Activated CD4-positive, alpha-beta T cell treated with anti-CD3 and anti-CD28 coated beads, Interleukin-2, amount 10 ng/mL, durations not matched to agents 7 days and 5 days (primary cell): Measurements from ENCODE around the gene PLA2G4F. TPM values are rescaled to one million over a fixed set of nuclear protein-coding genes. Genes with fewer than 3 reads are reported as not detected.

Experiments
- CTCF ChIA-PET: fragments of 350-600 bp; sonication (Branson Sonifier 250); formaldehyde crosslinking; loops from one replicate; lab custom pipeline; 2021; ENCODE audit warnings: antibody characterized with exemption; lab: Charles Lee
- POLR2A ChIA-PET: fragments of 350-600 bp; sonication (Branson Sonifier 250); formaldehyde crosslinking; loops from one replicate; lab custom pipeline; 2021; ENCODE audit warnings: antibody characterized with exemption; lab: Charles Lee
- DNase-seq: peaks from one replicate; pipeline ENCODE4 v3.0.0-alpha.2; 2020
- H3K27ac Mint-ChIP-seq: one replicate; pipeline ENCODE4 v1.8.0; 2021; ENCODE audit warnings: mild to moderate bottlenecking, moderate library complexity, mixed read lengths
- H3K27me3 Mint-ChIP-seq: one replicate; pipeline ENCODE4 v1.8.0; 2021; ENCODE audit warnings: mixed read lengths
- H3K36me3 Mint-ChIP-seq: one replicate; pipeline ENCODE4 v1.8.0; 2021; ENCODE audit warnings: low read depth, mixed read lengths
- H3K4me1 Mint-ChIP-seq: one replicate; pipeline ENCODE4 v1.8.0; 2021; ENCODE audit warnings: mixed read lengths
- H3K4me3 Mint-ChIP-seq: one replicate; pipeline ENCODE4 v1.8.0; 2021; ENCODE audit warnings: mild to moderate bottlenecking, moderate library complexity, mixed read lengths
- H3K9me3 Mint-ChIP-seq: one replicate; pipeline ENCODE4 v1.8.0; 2021; ENCODE audit warnings: mixed read lengths
- total RNA-seq, 2 experiments: library from RNA; stranded (reverse); gene quantifications; one replicate each; pipeline ENCODE4 v1.2.3, GENCODE V29; 2021

Gene PLA2G4F, protein sequence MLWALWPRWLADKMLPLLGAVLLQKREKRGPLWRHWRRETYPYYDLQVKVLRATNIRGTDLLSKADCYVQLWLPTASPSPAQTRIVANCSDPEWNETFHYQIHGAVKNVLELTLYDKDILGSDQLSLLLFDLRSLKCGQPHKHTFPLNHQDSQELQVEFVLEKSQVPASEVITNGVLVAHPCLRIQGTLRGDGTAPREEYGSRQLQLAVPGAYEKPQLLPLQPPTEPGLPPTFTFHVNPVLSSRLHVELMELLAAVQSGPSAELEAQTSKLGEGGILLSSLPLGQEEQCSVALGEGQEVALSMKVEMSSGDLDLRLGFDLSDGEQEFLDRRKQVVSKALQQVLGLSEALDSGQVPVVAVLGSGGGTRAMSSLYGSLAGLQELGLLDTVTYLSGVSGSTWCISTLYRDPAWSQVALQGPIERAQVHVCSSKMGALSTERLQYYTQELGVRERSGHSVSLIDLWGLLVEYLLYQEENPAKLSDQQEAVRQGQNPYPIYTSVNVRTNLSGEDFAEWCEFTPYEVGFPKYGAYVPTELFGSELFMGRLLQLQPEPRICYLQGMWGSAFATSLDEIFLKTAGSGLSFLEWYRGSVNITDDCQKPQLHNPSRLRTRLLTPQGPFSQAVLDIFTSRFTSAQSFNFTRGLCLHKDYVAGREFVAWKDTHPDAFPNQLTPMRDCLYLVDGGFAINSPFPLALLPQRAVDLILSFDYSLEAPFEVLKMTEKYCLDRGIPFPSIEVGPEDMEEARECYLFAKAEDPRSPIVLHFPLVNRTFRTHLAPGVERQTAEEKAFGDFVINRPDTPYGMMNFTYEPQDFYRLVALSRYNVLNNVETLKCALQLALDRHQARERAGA
- total RNA-seq, result not detected

- CTCF ChIA-PET, result interaction anchor here (0.6 to 1.0 kb wide), 2 partner anchors 14 to 550 kb away, joined by 4 read pairs; no protein-coding TSS in a partner anchor
- no peaks in the 10 kb centered on the region for H3K27me3 Mint-ChIP-seq
- no peak within 1 kb of the TSS for H3K4me3 Mint-ChIP-seq
- H3K36me3 Mint-ChIP-seq, result peaks cover 14% of the 10 kb centered on the region
- DNase-seq, result no peak
- H3K9me3 Mint-ChIP-seq, result no peaks in the 10 kb centered on the region
- H3K4me1 Mint-ChIP-seq, result no peaks in the 10 kb centered on the region
- H3K27ac Mint-ChIP-seq, result no peak within 1 kb of the TSS
- POLR2A ChIA-PET, result interaction anchor here (1.2 kb wide), 1 partner anchor 25 kb away, joined by 3 read pairs; no protein-coding TSS in a partner anchor
Observed at GRCh38 chr15:42156243-42156922, at the start of gene PLA2G4F. TSS of gene PLA2G4F (minus strand) at chr15:42156636. CDS start at chr15:42156549, 87 bp downstream.

DNA sequence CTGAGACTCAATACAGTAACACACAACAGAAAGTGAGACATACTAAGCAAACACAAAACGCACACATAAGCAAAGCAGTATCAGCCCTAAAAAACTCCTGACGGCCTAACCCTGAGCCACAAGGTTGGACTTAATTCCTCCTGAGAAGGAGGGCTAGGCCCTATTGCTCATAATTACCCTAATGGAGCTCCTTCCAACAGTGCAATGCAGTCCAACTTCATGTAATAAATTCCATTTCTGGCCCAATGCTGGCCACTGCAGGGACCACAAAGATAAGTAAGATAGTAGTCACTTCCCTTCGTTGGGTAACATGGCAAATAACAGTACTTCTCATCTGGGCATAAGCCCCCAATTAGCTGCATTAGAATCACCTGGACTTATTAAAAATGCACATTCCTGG, 47.5 kb upstream of the PLA2G4F start:
- DNase-seq, result no peak
- Mint-ChIP-seq H3K36me3 (peaks cover 23% of the 10 kb centered on the region), H3K4me3 (no peak overlapping the region), H3K27ac (no peak overlapping the region), H3K9me3 (no peaks in the 10 kb centered on the region), H3K27me3 (no peaks in the 10 kb centered on the region), H3K4me1 (peaks cover 40% of the 10 kb centered on the region)
- ChIA-PET CTCF (no interaction called here), POLR2A (no interaction called here)

- no peak for DNase-seq
- Mint-ChIP-seq H3K27ac (no peak overlapping the region), H3K4me1 (peaks cover 35% of the 10 kb centered on the region), H3K27me3 (no peaks in the 10 kb centered on the region), H3K4me3 (no peak overlapping the region), H3K9me3 (no peaks in the 10 kb centered on the region), H3K36me3 (peaks cover 25% of the 10 kb centered on the region)
- POLR2A ChIA-PET, result no interaction called here
- CTCF ChIA-PET, result interaction anchor here (0.5 to 0.7 kb wide), 2 partner anchors 199 to 210 kb away, joined by 3 read pairs; no protein-coding TSS in a partner anchor
Observed at GRCh38 chr15:42202653-42203052, 46.2 kb upstream of the PLA2G4F start.

DNA sequence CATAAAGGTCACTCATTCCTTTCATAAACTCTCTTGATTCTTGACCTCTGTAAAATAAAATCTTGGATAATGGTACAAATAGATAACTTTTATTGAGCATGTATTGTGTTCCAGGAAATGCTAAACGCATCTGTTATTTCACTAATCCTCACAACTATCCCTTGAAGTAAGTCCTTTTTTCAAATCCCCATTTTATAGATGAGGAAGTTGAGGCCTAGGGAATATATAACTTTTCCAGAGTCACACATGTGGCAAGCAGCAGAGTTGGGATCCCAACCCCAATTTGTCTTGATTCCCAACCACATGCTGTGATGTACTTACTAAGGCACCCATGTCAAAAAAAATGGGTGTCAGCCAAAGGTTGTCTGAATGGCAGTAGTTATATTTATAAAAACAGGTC, 45.4 kb upstream of the PLA2G4F start:
- Mint-ChIP-seq H3K27me3 (no peaks in the 10 kb centered on the region), H3K9me3 (no peaks in the 10 kb centered on the region), H3K4me3 (no peak overlapping the region), H3K27ac (no peak overlapping the region), H3K4me1 (peaks cover 26% of the 10 kb centered on the region), H3K36me3 (peaks cover 30% of the 10 kb centered on the region)
- CTCF ChIA-PET, result no interaction called here
- POLR2A ChIA-PET, result no interaction called here
- no peak for DNase-seq

- Mint-ChIP-seq H3K4me1 (peaks cover 11% of the 10 kb centered on the region), H3K4me3 (no peak overlapping the region), H3K9me3 (peaks cover 3% of the 10 kb centered on the region), H3K27ac (no peak overlapping the region), H3K36me3 (peaks cover 48% of the 10 kb centered on the region), H3K27me3 (no peaks in the 10 kb centered on the region)
- no peak for DNase-seq
- ChIA-PET POLR2A (no interaction called here), CTCF (interaction anchor here (1.4 kb wide), 1 partner anchor 10 kb away, joined by 4 read pairs; no protein-coding TSS in a partner anchor)
Observed at GRCh38 chr15:42199126-42199525, 42.7 kb upstream of the PLA2G4F start.

- CTCF ChIA-PET, result interaction anchor here (0.7 to 1.4 kb wide), 2 partner anchors 9 to 10 kb away, joined by 3 to 4 read pairs; no protein-coding TSS in a partner anchor
- DNase-seq, result no peak
- Mint-ChIP-seq H3K36me3 (peaks cover 51% of the 10 kb centered on the region), H3K27ac (no peak overlapping the region), H3K9me3 (peaks cover 3% of the 10 kb centered on the region), H3K4me1 (peaks cover 13% of the 10 kb centered on the region), H3K4me3 (no peak overlapping the region), H3K27me3 (no peaks in the 10 kb centered on the region)
- POLR2A ChIA-PET, result no interaction called here
Observed at GRCh38 chr15:42198516-42198915, 42.1 kb upstream of the PLA2G4F start.

- DNase-seq, result no peak
- Mint-ChIP-seq H3K4me3 (no peak overlapping the region), H3K27ac (no peak overlapping the region), H3K9me3 (peaks cover 3% of the 10 kb centered on the region), H3K4me1 (peaks cover 33% of the 10 kb centered on the region), H3K36me3 (peaks cover 58% of the 10 kb centered on the region), H3K27me3 (no peaks in the 10 kb centered on the region)
- POLR2A ChIA-PET, result no interaction called here
- CTCF ChIA-PET, result no interaction called here
Observed at GRCh38 chr15:42194513-42194912, 38.1 kb upstream of the PLA2G4F start.

DNA sequence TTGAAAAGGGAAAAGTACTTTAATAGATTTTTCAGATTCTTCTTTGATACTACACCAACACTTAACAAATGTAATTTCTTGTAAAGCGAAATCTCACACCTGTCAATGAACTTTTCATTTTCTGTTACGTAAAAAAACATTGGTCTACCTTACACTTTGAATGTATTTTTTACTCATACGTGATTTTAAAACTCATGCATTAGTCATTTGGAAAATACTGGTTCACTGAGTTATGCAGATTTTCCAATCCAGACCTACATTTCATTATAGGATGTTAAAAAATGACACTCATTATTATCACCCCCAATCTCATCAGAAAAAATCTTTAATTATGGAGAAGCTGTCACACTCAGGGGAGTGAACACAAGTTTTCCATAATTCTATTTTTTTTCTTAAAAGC, 36.9 kb upstream of the PLA2G4F start:
- ChIA-PET CTCF (no interaction called here), POLR2A (no interaction called here)
- DNase-seq, result no peak
- H3K27me3 Mint-ChIP-seq, result no peaks in the 10 kb centered on the region
- H3K9me3 Mint-ChIP-seq, result peaks cover 3% of the 10 kb centered on the region
- H3K4me3 Mint-ChIP-seq, result no peak overlapping the region
- H3K36me3 Mint-ChIP-seq, result peaks cover 63% of the 10 kb centered on the region
- no peak overlapping the region for H3K27ac Mint-ChIP-seq
- peaks cover 33% of the 10 kb centered on the region for H3K4me1 Mint-ChIP-seq

GRCh38 chr15:42191610-42192346, 35.3 kb upstream of the PLA2G4F start:
- CTCF ChIA-PET, result interaction anchor here (0.8 to 1.0 kb wide), 2 partner anchors 9 to 18 kb away, joined by 3 read pairs; no protein-coding TSS in a partner anchor
- no peak for DNase-seq
- Mint-ChIP-seq H3K36me3 (peaks cover 64% of the 10 kb centered on the region), H3K9me3 (peaks cover 3% of the 10 kb centered on the region), H3K27ac (peak overlapping the region; percentile 15), H3K4me3 (no peak overlapping the region), H3K27me3 (no peaks in the 10 kb centered on the region), H3K4me1 (peaks cover 33% of the 10 kb centered on the region)
- POLR2A ChIA-PET, result no interaction called here

DNA sequence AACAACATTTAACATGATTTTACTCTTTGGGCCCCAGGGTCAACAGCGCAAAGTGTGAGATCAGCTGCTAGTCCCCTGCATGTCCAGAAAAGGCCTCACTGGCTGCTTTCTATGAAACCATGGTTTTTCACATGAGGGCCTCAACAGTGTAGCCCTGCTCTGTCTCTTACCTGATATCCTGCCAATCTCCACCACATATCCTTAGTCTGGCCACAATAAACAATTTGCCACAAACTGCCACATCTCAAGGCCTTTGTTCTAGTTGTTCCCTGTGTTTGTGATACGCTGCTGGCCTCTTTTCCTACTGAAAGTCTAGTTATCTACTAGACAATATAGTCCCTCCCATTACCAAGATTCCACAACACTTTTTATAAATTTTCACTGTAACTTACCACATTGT, 33.9 kb upstream of the PLA2G4F start:
- Mint-ChIP-seq H3K36me3 (peaks cover 61% of the 10 kb centered on the region), H3K27me3 (no peaks in the 10 kb centered on the region), H3K27ac (peak overlapping the region; percentile 43), H3K9me3 (no peaks in the 10 kb centered on the region), H3K4me1 (peaks cover 33% of the 10 kb centered on the region), H3K4me3 (no peak overlapping the region)
- ChIA-PET CTCF (no interaction called here), POLR2A (no interaction called here)
- DNase-seq, result no peak

DNA sequence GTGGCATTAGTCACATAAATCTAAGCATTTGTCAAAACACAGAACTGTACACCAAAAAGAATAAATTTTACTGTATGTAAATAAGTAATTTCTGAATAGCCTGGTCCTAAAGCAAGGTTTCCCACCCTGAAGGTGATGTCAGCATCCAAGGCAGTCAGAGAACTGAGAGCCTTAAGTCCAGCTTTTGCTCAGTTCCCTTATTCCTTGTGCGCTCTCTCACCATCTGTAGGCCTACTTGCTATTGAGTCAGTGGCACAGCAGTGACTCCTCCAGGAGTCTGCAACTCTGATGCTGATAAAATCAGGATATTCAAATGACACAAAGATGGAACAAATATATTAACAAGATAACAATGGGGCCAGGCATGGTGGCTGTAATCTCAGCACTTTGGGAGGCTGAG, 29.4 kb upstream of the PLA2G4F start:
- H3K9me3 Mint-ChIP-seq, result no peaks in the 10 kb centered on the region
- H3K4me3 Mint-ChIP-seq, result no peak overlapping the region
- POLR2A ChIA-PET, result interaction anchor here (0.6 kb wide), 1 partner anchor 8 kb away, joined by 4 read pairs; no protein-coding TSS in a partner anchor
- no peak for DNase-seq
- peaks cover 62% of the 10 kb centered on the region for H3K36me3 Mint-ChIP-seq
- CTCF ChIA-PET, result interaction anchor here (0.9 kb wide), 1 partner anchor 27 kb away, joined by 4 read pairs; no protein-coding TSS in a partner anchor
- H3K27ac Mint-ChIP-seq, result no peak overlapping the region
- no peaks in the 10 kb centered on the region for H3K27me3 Mint-ChIP-seq
- peaks cover 11% of the 10 kb centered on the region for H3K4me1 Mint-ChIP-seq

DNA sequence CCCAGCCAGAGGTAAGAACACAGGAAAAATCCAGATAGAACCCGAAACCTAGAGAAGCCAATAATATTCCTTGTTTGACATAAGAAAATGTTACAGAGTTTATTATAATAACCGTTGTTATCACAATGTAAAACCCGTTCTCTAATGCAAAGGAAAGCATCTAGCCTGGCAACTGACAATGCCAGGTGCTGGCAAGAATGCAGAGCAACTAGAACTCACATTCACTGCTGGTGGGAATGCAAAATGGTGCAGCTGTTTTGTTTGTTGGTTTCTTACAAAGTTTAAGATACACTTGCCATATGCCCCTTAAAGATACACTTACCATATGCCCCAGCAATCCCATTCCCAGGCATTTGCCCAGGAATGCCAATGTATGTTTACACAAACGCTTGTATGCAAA, 28.3 kb upstream of the PLA2G4F start:
- CTCF ChIA-PET, result no interaction called here
- Mint-ChIP-seq H3K4me1 (peaks cover 1% of the 10 kb centered on the region), H3K27me3 (no peaks in the 10 kb centered on the region), H3K4me3 (no peak overlapping the region), H3K36me3 (peaks cover 55% of the 10 kb centered on the region), H3K27ac (no peak overlapping the region), H3K9me3 (no peaks in the 10 kb centered on the region)
- no peak for DNase-seq
- POLR2A ChIA-PET, result no interaction called here
